Lower leg skin (tissue), 4 donors: ENCODE data around the gene HOXA7. TPM values are rescaled to one million over a fixed set of nuclear protein-coding genes. Genes with fewer than 3 reads are reported as not detected.
A peak's percentile ranks its signal among the peaks of the same experiment; 100 is the strongest.

ENCODE experiments used
- DNase-seq, 2 donors: peaks; one replicate each; pipeline ENCODE4 v3.0.0-alpha.2; 2019; ENCODE audit warnings: low spot score in 2 of 2
- H3K4me3 ChIP-seq: fragments of 200-600 bp; sonication (generic); 2 replicates; pipeline ENCODE4 v1.5.1; 2017; ENCODE audit warnings: mild to moderate bottlenecking, low read depth; ENCODE audit not compliant: poor library complexity, severe bottlenecking
- POLR2A ChIP-seq, 2 donors: fragments of 450-650 bp; IDR thresholded peaks; one replicate each; pipeline ENCODE4 v1.6.1; 2016 to 2017; ENCODE audit warnings: antibody characterized with exemption in 2 of 2, mild to moderate bottlenecking in 1 of 2, moderate library complexity in 1 of 2
- WGBS, 2 donors: methylation state at CpG; one replicate each; pipeline ENCODE4 v1.1.5; 2018; 5-methylcytosine and 5-hydroxymethylcytosine counted together
- intact Hi-C: fragments of 100-400 bp; cut with DNase I; formaldehyde crosslinking; loops from one replicate; pipeline ENCODE4 v1.15.0; 2023; ENCODE audit warnings: low total_unique reads
- total RNA-seq, 4 donors: library from RNA; depleted of rRNA; stranded (reverse); fragments of >200 nt; gene quantifications; one replicate each; pipeline ENCODE4 v1.1.0, GENCODE V29; 2016
- TF ChIP-seq, protein P1 (sequence below), 3 donors: fragments of 450-650 bp; IDR thresholded peaks; one replicate each; pipeline ENCODE4 v1.5.1; 2016; ENCODE audit warnings: antibody characterized with exemption in 3 of 3, mild to moderate bottlenecking in 3 of 3, moderate library complexity in 2 of 3

The HOXA7 gene
- total RNA-seq, 4 donors from 2014 or later, result 10.0 to 26.1 (median 18.1) TPM

GRCh38 chr7:27202862-27203134 is 46.3 kb upstream of the HOXA7 start:
- H3K4me3 ChIP-seq, result no peak overlapping the region
- DNase-seq, result no peak
- 35 to 45% methylated on average over 3 of the region's 3 CpGs for WGBS, 2 donors
- intact Hi-C loops, result no loop called here
- TF ChIP-seq, protein P1, sequence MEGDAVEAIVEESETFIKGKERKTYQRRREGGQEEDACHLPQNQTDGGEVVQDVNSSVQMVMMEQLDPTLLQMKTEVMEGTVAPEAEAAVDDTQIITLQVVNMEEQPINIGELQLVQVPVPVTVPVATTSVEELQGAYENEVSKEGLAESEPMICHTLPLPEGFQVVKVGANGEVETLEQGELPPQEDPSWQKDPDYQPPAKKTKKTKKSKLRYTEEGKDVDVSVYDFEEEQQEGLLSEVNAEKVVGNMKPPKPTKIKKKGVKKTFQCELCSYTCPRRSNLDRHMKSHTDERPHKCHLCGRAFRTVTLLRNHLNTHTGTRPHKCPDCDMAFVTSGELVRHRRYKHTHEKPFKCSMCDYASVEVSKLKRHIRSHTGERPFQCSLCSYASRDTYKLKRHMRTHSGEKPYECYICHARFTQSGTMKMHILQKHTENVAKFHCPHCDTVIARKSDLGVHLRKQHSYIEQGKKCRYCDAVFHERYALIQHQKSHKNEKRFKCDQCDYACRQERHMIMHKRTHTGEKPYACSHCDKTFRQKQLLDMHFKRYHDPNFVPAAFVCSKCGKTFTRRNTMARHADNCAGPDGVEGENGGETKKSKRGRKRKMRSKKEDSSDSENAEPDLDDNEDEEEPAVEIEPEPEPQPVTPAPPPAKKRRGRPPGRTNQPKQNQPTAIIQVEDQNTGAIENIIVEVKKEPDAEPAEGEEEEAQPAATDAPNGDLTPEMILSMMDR (IDR thresholded peaks at IDR 0.05), result no peak
- no peak for TF ChIP-seq POLR2A (IDR thresholded peaks at IDR 0.05)

DNA sequence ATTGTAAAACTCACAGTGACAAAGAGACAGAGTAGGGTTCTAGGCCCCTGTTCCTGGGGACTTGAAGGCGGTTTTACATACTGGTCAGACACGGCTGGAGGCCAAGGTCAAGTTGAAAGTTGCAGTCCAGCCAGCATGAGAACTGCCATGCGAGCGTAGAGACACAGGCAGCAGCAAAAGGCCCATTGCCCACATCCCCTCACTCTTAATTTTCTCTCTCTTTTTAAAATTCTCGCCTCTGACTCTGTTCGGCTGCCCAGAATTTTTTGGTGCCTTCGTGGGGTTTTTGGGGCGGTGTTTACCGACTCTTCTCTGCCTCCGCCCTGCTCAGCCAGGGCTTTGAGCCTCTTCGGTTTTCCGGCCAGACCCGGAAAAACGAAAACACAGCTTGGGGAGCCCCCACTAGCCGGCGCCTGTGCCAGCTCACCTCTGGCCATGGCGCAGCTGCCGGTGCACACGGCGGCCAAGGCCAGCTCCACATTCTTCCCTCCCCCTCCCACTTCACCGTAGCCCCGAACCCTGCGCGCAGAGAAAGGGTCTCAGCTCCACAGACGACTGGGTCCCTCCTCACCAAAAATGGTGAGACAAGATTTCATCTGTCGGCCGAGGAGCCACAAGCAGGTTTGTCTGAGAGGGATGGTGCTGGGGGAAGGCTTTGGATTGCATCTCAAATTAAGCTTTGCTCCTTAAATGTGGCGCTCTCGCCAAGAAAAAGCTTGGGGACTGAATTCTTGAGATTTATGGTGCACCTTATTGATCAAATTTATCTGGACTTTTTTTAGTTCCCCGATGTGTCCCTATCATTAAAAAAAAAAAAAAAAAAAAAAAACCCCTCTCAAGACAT is 45.8 kb upstream of the HOXA7 start:
- intact Hi-C loops, result no loop called here
- TF ChIP-seq, protein P1 (IDR thresholded peaks at IDR 0.05), result no peak
- TF ChIP-seq POLR2A (IDR thresholded peaks at IDR 0.05), result no peak
- peak in 1 of 2 donors; percentile 68 for DNase-seq
- WGBS, 2 donors, result 45 to 49% methylated on average over 30 of the region's 30 CpGs
- no peak overlapping the region for H3K4me3 ChIP-seq

GRCh38 chr7:27201580-27202017 is 45.1 kb upstream of the HOXA7 start:
- 32 to 47% methylated on average over 4 of the region's 4 CpGs for WGBS, 2 donors
- H3K4me3 ChIP-seq, result no peak overlapping the region
- TF ChIP-seq, protein P1 (IDR thresholded peaks at IDR 0.05), result no peak
- TF ChIP-seq POLR2A (IDR thresholded peaks at IDR 0.05), result no peak
- intact Hi-C loops, result no loop called here
- DNase-seq, result no peak

GRCh38 chr7:27200761-27201579 is 44.5 kb upstream of the HOXA7 start:
- no peak overlapping the region for H3K4me3 ChIP-seq
- WGBS, 2 donors, result 26 to 42% methylated on average over 14 of the region's 14 CpGs
- DNase-seq, result peak in 1 of 2 donors; percentile 80
- intact Hi-C loops, result no loop called here
- TF ChIP-seq POLR2A (IDR thresholded peaks at IDR 0.05), result no peak
- TF ChIP-seq, protein P1 (IDR thresholded peaks at IDR 0.05), result no peak

- WGBS, 2 donors, result 1% methylated on average over 70 to 91 of the region's 99 CpGs
- no peak for TF ChIP-seq POLR2A (IDR thresholded peaks at IDR 0.05)
- TF ChIP-seq, protein P1 (IDR thresholded peaks at IDR 0.05), result no peak
- peak within 1 kb of the TSS; percentile 43 for H3K4me3 ChIP-seq
- peak in 1 of 2 donors; percentile 88 for DNase-seq
- intact Hi-C loops, result loop anchor here (10.0 kb wide), 1 partner anchor 825 kb away; no protein-coding TSS in a partner anchor
Measured at GRCh38 chr7:27199849-27200760, 43.6 kb upstream of the HOXA7 start, which contains the start of gene HOXA13. HOXA13 (minus strand) TSS chr7:27200091; CDS start chr7:27200077, 14 bp downstream.
